A673 (cell line): ENCODE measurements around the gene ATP6V1G3. TPM values are rescaled to one million over a fixed set of nuclear protein-coding genes. Genes with fewer than 3 reads are reported as not detected.

Experiments used
- BruUV-seq: library from RNA; stranded (reverse); fragments of 400-500 nt; replicated peaks from 2 replicates; lab custom pipeline; 2021; lab: Mats Ljungman, UMichigan
- CTCF ChIA-PET: fragments of 300-600 bp; sonication (Branson Sonifier 250); formaldehyde crosslinking; loops from one replicate; lab custom pipeline; 2022; ENCODE audit warnings: antibody characterized with exemption; lab: Charles Lee
- POLR2A ChIA-PET: fragments of 300-600 bp; sonication (Branson Sonifier 250); formaldehyde crosslinking; loops from one replicate; lab custom pipeline; 2022; ENCODE audit warnings: antibody characterized with exemption; ENCODE audit not compliant: low non-redundant PET; lab: Charles Lee
- DNase-seq: peaks from one replicate; pipeline ENCODE4 v3.0.0-alpha.2; 2015; ENCODE audit warnings: low spot score
- H3K27ac ChIP-seq: fragments of 200-600 bp; sonication (generic); 2 replicates; pipeline ENCODE4 v1.5.1; 2016; ENCODE audit warnings: mixed run types, low read depth, mild to moderate bottlenecking, mixed read lengths, antibody characterized with exemption, low read length; ENCODE audit not compliant: poor library complexity, severe bottlenecking
- H3K27me3 ChIP-seq: fragments of 200-600 bp; sonication (generic); replicated peaks from 2 replicates; pipeline ENCODE4 v1.6.1; 2017; ENCODE audit warnings: mixed run types, low read depth, mild to moderate bottlenecking, mixed read lengths, antibody characterized with exemption, low read length; ENCODE audit not compliant: insufficient read depth, poor library complexity
- H3K36me3 ChIP-seq: fragments of 200-600 bp; sonication (generic); 2 replicates; pipeline ENCODE4 v1.6.1; 2016; ENCODE audit warnings: mixed run types, mild to moderate bottlenecking, mixed read lengths, antibody characterized with exemption, low read length; ENCODE audit not compliant: insufficient read depth, poor library complexity, severe bottlenecking
- H3K4me1 ChIP-seq: fragments of 200-600 bp; sonication (generic); 2 replicates; pipeline ENCODE4 v1.6.1; 2017; ENCODE audit warnings: mixed run types, mild to moderate bottlenecking, mixed read lengths, antibody characterized with exemption, low read length; ENCODE audit not compliant: insufficient read depth, poor library complexity, severe bottlenecking
- H3K4me3 ChIP-seq: fragments of 200-600 bp; sonication (generic); 2 replicates; pipeline ENCODE4 v1.5.1; 2016; ENCODE audit warnings: low read depth, mixed run types, mild to moderate bottlenecking, mixed read lengths, low read length; ENCODE audit not compliant: poor library complexity, severe bottlenecking
- H3K9me3 ChIP-seq: fragments of 200-600 bp; sonication (generic); 2 replicates; pipeline ENCODE4 v1.6.1; 2016; ENCODE audit warnings: mixed run types, low read depth, mild to moderate bottlenecking, mixed read lengths, antibody characterized with exemption, low read length; ENCODE audit not compliant: poor library complexity, severe bottlenecking
- EZH2 ChIP-seq: fragments of 200-600 bp; sonication (generic); IDR thresholded peaks from 2 replicates; pipeline ENCODE4 v1.6.1; 2017; ENCODE audit warnings: borderline replicate concordance, low read depth, mild to moderate bottlenecking, mixed read lengths, antibody characterized with exemption, low read length; ENCODE audit not compliant: poor library complexity, severe bottlenecking
- intact Hi-C: fragments of 100-400 bp; cut with micrococcal nuclease; formaldehyde crosslinking; loops from one replicate; pipeline ENCODE4 v1.10.0; 2022; ENCODE audit not compliant: unreplicated experiment
- total RNA-seq: library from RNA; stranded (reverse); gene quantifications from 2 replicates; pipeline ENCODE4 v1.2.3, GENCODE V29; 2021
- TF ChIP-seq, protein P1 (sequence below): fragments of 300-800, 200-600 bp; sonication (generic); conservative IDR thresholded peaks from 2 replicates; pipeline ENCODE4 v1.5.1; 2017; ENCODE audit warnings: low read depth, mild to moderate bottlenecking, antibody characterized with exemption, low read length, moderate library complexity, mixed read lengths

The ATP6V1G3 gene
- total RNA-seq, 1 experiment from 2014 or later: 0.71 TPM

DNA sequence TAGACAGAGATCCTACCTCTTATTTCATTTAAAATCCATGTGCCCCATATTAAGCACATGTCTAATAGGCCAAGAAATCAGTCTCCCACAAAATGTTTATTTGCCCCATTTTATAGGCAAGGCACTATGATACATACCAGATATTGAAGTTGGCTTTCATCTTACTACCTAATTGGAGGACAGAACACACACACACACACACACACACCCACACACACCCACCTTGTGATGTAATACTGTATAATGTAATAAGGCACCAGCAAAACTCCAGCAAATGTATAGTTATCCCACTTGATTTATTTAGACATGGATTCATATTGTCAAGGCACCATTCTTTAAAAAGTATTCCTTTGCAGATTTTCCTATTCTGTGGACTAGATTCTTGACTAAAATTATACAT, 56.8 kb downstream of the ATP6V1G3 start:
- no peak overlapping the region for H3K4me3 ChIP-seq
- H3K9me3 ChIP-seq: no peaks in the 10 kb centered on the region
- intact Hi-C loops: no loop called here
- no peak for TF ChIP-seq EZH2
- TF ChIP-seq, protein P1, sequence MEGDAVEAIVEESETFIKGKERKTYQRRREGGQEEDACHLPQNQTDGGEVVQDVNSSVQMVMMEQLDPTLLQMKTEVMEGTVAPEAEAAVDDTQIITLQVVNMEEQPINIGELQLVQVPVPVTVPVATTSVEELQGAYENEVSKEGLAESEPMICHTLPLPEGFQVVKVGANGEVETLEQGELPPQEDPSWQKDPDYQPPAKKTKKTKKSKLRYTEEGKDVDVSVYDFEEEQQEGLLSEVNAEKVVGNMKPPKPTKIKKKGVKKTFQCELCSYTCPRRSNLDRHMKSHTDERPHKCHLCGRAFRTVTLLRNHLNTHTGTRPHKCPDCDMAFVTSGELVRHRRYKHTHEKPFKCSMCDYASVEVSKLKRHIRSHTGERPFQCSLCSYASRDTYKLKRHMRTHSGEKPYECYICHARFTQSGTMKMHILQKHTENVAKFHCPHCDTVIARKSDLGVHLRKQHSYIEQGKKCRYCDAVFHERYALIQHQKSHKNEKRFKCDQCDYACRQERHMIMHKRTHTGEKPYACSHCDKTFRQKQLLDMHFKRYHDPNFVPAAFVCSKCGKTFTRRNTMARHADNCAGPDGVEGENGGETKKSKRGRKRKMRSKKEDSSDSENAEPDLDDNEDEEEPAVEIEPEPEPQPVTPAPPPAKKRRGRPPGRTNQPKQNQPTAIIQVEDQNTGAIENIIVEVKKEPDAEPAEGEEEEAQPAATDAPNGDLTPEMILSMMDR: no peak
- ChIA-PET CTCF (no interaction called here), POLR2A (no interaction called here)
- no peaks in the 10 kb centered on the region for H3K4me1 ChIP-seq
- BruUV-seq: no TSS peak
- no peaks in the 10 kb centered on the region for H3K27me3 ChIP-seq
- no peak for DNase-seq
- no peak overlapping the region for H3K27ac ChIP-seq
- H3K36me3 ChIP-seq: no peaks in the 10 kb centered on the region

DNA sequence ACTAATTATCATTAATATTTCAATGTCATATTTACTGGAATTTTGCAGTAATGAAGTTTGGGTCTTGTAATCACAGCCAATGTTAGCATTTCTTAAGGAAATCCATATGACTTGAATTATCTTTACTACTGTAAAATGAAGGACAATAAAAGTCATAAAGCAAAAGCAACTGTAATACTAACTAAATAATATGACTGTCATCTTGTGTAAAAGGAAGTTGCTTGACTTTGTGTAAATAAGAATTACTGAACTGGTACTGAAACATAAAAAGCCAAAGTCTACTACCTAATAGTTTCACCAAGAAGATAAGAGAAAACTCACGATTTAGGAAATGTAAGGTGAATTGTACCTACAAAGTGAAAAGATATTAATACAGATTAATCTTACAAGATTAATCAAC, 57.5 kb downstream of the ATP6V1G3 start:
- no peak for DNase-seq
- H3K27ac ChIP-seq: no peak overlapping the region
- H3K9me3 ChIP-seq: no peaks in the 10 kb centered on the region
- no peaks in the 10 kb centered on the region for H3K27me3 ChIP-seq
- H3K36me3 ChIP-seq: no peaks in the 10 kb centered on the region
- no peaks in the 10 kb centered on the region for H3K4me1 ChIP-seq
- TF ChIP-seq EZH2: no peak
- TF ChIP-seq, protein P1: no peak
- H3K4me3 ChIP-seq: no peak overlapping the region
- intact Hi-C loops: no loop called here
- POLR2A ChIA-PET: no interaction called here
- no TSS peak for BruUV-seq
- CTCF ChIA-PET: no interaction called here

DNA sequence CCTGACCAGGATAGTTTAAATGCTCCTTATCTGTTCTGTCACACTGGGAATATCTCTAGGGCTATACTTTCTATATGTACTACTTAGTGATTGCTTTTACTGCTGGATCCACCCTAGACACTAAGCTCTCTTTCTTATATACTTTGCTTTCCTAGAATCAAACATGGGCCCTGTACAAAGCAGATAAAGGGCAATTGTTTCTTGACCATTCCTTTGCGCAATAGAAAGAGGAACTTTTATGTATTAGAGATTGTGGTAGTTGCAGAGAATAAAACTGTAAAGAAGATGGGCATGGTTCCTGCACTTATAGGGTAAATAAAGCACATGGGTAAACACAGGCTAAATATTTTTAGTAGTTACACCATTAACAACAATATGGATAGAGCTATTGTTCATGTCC, 58.8 kb downstream of the ATP6V1G3 start:
- CTCF ChIA-PET: no interaction called here
- BruUV-seq: no TSS peak
- TF ChIP-seq, protein P1: no peak
- TF ChIP-seq EZH2: no peak

More for the DNA sequence above, 58.8 kb downstream of the ATP6V1G3 start:
- no peaks in the 10 kb centered on the region for H3K27me3 ChIP-seq
- DNase-seq: no peak
- H3K9me3 ChIP-seq: no peaks in the 10 kb centered on the region
- H3K36me3 ChIP-seq: no peaks in the 10 kb centered on the region
- no peaks in the 10 kb centered on the region for H3K4me1 ChIP-seq
- POLR2A ChIA-PET: no interaction called here
- no peak overlapping the region for H3K27ac ChIP-seq
- intact Hi-C loops: no loop called here
- no peak overlapping the region for H3K4me3 ChIP-seq
